NB4 (cell line): ENCODE data around the gene TMEM63B.

Source experiments
- DNase-seq: peaks from one replicate; pipeline ENCODE4 v3.0.0; 2010; ENCODE audit warnings: low read depth
- H3K4me3 ChIP-seq: one replicate; pipeline ENCODE4 v1.5.1; 2011; ENCODE audit warnings: mild to moderate bottlenecking, low read depth, low read length, moderate library complexity
- CTCF ChIP-seq: IDR thresholded peaks from one replicate; pipeline ENCODE4 v1.5.1; 2012; ENCODE audit warnings: low read depth, low read length
- MYC ChIP-seq: IDR thresholded peaks from 2 replicates; pipeline ENCODE4 v1.6.1; 2011; ENCODE audit warnings: low read depth, low read length
- POLR2A ChIP-seq: IDR thresholded peaks from 2 replicates; pipeline ENCODE4 v1.6.1; 2011; ENCODE audit warnings: mild to moderate bottlenecking; ENCODE audit not compliant: insufficient read length; ENCODE audit errors: extremely low read depth
- TF ChIP-seq, protein P1 (sequence below): IDR thresholded peaks from 2 replicates; pipeline ENCODE4 v1.6.1; 2011; ENCODE audit warnings: low read depth, low read length

The TMEM63B gene

GRCh38 chr6:44133981-44134711, 6.8 kb downstream of the TMEM63B start:
- TF ChIP-seq, protein P1, sequence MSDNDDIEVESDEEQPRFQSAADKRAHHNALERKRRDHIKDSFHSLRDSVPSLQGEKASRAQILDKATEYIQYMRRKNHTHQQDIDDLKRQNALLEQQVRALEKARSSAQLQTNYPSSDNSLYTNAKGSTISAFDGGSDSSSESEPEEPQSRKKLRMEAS: no peak
- TF ChIP-seq MYC (no peak), CTCF (no peak)
- no peak for DNase-seq

GRCh38 chr6:44135173-44135758, 7.9 kb downstream of the TMEM63B start:
- TF ChIP-seq, protein P1: no peak
- no peak for DNase-seq
- H3K4me3 ChIP-seq: no peak overlapping the region

More at GRCh38 chr6:44133981-44134711, 6.8 kb downstream of the TMEM63B start:
- no peak overlapping the region for H3K4me3 ChIP-seq

DNA sequence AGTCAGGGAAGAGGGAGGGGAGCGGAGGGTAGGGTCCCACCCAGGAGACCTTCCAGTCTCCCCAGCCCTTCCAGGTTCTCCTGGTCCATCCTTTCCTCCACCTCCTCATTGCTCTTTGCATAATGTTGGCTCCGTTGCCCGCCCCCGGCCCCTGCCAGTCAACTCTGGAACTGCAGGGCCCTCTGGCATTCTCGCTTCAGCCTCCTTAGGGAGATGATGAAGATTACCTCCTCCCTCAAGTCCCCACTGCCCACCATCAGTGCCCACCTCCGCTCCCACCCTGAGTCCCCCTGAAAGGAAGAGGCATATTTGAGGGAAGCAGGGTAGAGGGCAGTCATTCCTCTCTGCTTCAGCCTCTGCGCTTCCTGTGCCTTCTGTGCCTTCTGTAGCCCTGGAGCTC, 8.5 kb downstream of the TMEM63B start:
- TF ChIP-seq CTCF (peak; percentile 6), POLR2A (no peak)
- no peak for DNase-seq
- no peak overlapping the region for H3K4me3 ChIP-seq

GRCh38 chr6:44138717-44139350, 11.5 kb downstream of the TMEM63B start:
- no peak for DNase-seq
- TF ChIP-seq POLR2A (no peak), MYC (no peak), CTCF (no peak)
- TF ChIP-seq, protein P1: no peak
- no peak overlapping the region for H3K4me3 ChIP-seq

DNA sequence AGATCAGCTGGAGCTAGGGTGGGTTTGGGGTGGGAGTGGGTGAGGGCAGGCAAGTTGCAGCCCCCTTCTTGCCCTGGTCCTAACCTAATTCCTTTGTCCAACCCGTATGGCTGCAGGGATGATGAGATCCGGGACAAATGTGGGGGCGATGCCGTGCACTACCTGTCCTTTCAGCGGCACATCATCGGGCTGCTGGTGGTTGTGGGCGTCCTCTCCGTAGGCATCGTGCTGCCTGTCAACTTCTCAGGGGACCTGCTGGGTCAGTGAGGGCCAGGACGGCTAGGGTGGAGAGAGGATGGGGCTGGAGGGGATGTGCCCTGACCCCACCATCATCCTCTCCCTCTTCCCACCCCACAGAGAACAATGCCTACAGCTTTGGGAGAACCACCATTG, 12.0 kb downstream of the TMEM63B start:
- DNase-seq: no peak
- no peak overlapping the region for H3K4me3 ChIP-seq
- TF ChIP-seq CTCF (no peak), POLR2A (no peak), MYC (no peak)
- TF ChIP-seq, protein P1: no peak

DNA sequence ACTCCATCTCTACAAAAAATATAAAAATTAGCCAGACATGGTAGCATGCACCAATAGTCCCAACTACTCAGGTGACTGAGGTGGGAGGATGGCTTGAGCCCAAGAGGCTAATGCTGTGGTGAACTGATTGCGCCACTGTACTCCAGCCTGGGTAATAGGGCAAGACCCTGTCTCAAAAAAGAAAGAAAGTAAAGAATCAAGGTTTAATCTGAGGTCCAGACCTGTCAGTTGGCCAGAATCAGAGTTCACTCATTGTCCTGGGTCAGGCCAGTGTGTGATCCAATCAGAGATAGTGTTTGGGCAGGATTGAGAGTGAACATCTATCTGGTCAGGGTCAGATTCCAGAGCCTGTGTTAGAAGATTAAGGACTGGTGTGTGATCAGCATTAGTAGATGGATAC, 15.5 kb downstream of the TMEM63B start:
- no peak for DNase-seq
- TF ChIP-seq CTCF (no peak), POLR2A (no peak), MYC (no peak)
- TF ChIP-seq, protein P1: no peak

More for the DNA sequence above, 15.5 kb downstream of the TMEM63B start:
- H3K4me3 ChIP-seq: no peak overlapping the region
